HG02840 (cell line): Measurements from ENCODE around the gene SORCS2.

Source experiments
- ATAC-seq: cut with Tn5 transposase; IDR thresholded peaks from one replicate; pipeline ENCODE4 v1.9.1; 2021; ENCODE audit warnings: mild to moderate bottlenecking, moderate library complexity, moderate number of reproducible peaks; ENCODE audit not compliant: unreplicated experiment, low FRiP score

The SORCS2 gene

GRCh38 chr4:7331682-7332000 is 139.3 kb downstream of the SORCS2 start:
- ATAC-seq, result no peak

- ATAC-seq, result no peak
Observed at GRCh38 chr4:7332216-7333023, 140.1 kb downstream of the SORCS2 start.

- no peak for ATAC-seq
Observed at GRCh38 chr4:7333024-7333780, 140.9 kb downstream of the SORCS2 start.

- ATAC-seq, result no peak
Observed at GRCh38 chr4:7333801-7334421, 141.6 kb downstream of the SORCS2 start.

GRCh38 chr4:7334521-7335275 is 142.4 kb downstream of the SORCS2 start:
- no peak for ATAC-seq

GRCh38 chr4:7335344-7336066 is 143.2 kb downstream of the SORCS2 start:
- ATAC-seq, result no peak

GRCh38 chr4:7336067-7336569 is 143.8 kb downstream of the SORCS2 start:
- ATAC-seq, result no peak

GRCh38 chr4:7336732-7337131 is 144.4 kb downstream of the SORCS2 start:
- ATAC-seq, result no peak

- ATAC-seq, result no peak
Observed at GRCh38 chr4:7337196-7338058, 145.1 kb downstream of the SORCS2 start.

GRCh38 chr4:7338059-7338452 is 145.7 kb downstream of the SORCS2 start:
- no peak for ATAC-seq

- ATAC-seq, result no peak
Observed at GRCh38 chr4:7338876-7339623, 146.7 kb downstream of the SORCS2 start.

- ATAC-seq, result no peak
Observed at GRCh38 chr4:7339751-7340552, 147.6 kb downstream of the SORCS2 start.

GRCh38 chr4:7340553-7341433 is 148.5 kb downstream of the SORCS2 start:
- ATAC-seq, result no peak

GRCh38 chr4:7341491-7342222 is 149.3 kb downstream of the SORCS2 start:
- ATAC-seq, result no peak

- ATAC-seq, result no peak
Observed at GRCh38 chr4:7342223-7343080, 150.1 kb downstream of the SORCS2 start.
